G401 (cell line): ENCODE data around the gene KLK13. TPM values are rescaled to one million over a fixed set of nuclear protein-coding genes. Genes with fewer than 3 reads are reported as not detected.
A peak's percentile ranks its signal among the peaks of the same experiment; 100 is the strongest.

Source experiments
- DNase-seq: peaks from one replicate; pipeline ENCODE4 v3.0.0-alpha.2; 2015; ENCODE audit warnings: low spot score
- in situ Hi-C: cut with HindIII; loops from 2 replicates; pipeline ENCODE4 v1.10.0; 2016; ENCODE audit warnings: low sequenced_read_pairs, mixed read lengths
- total RNA-seq: library from RNA; depleted of rRNA; stranded (reverse); fragments of >200 nt; shearing (Covaris generic); gene quantifications from 2 replicates; pipeline ENCODE4 v1.2.3, GENCODE V29; 2014; rRNA removed

Gene KLK13
- not detected in 2 replicates for total RNA-seq

GRCh38 chr19:51064534-51065220 is at the start of gene KLK13:
TSS of gene KLK13 (minus strand) at chr19:51065092. CDS start at chr19:51065067, 25 bp downstream.
- DNase-seq, result no peak
- in situ Hi-C loops, result no loop called here

GRCh38 chr19:51114087-51114729 is 49.3 kb upstream of the KLK13 start:
- no peak for DNase-seq
- in situ Hi-C loops, result no loop called here

- in situ Hi-C loops, result no loop called here
- DNase-seq, result no peak
These were observed 46.7 kb upstream of the KLK13 start for GRCh38 chr19:51111606-51112005.

- DNase-seq, result no peak
- in situ Hi-C loops, result no loop called here
These were observed 45.7 kb upstream of the KLK13 start for GRCh38 chr19:51110666-51110971.

- in situ Hi-C loops, result no loop called here
- DNase-seq, result no peak
These were observed 43.9 kb upstream of the KLK13 start for GRCh38 chr19:51108805-51109146.

- in situ Hi-C loops, result no loop called here
- DNase-seq, result peak; percentile 99
These were observed 43.3 kb upstream of the KLK13 start, which contains the start of gene CTU1 for GRCh38 chr19:51108066-51108804. TSS of gene CTU1 (minus strand) at chr19:51108409. CDS start at chr19:51104569, 3,840 bp downstream.

GRCh38 chr19:51107406-51108065 is 42.6 kb upstream of the KLK13 start:
- in situ Hi-C loops, result no loop called here
- DNase-seq, result no peak

- no peak for DNase-seq
These were observed 39.0 kb upstream of the KLK13 start for GRCh38 chr19:51103926-51104341.

GRCh38 chr19:51102991-51103390 is 38.1 kb upstream of the KLK13 start:
- DNase-seq, result no peak
- in situ Hi-C loops, result no loop called here

More at GRCh38 chr19:51103926-51104341, 39.0 kb upstream of the KLK13 start:
- in situ Hi-C loops, result no loop called here

- in situ Hi-C loops, result no loop called here
- DNase-seq, result no peak
These were observed 36.4 kb upstream of the KLK13 start for GRCh38 chr19:51101171-51101865.

- in situ Hi-C loops, result no loop called here
- DNase-seq, result no peak
These were observed 35.7 kb upstream of the KLK13 start for GRCh38 chr19:51100601-51101000.

GRCh38 chr19:51099047-51099382 is 34.1 kb upstream of the KLK13 start:
- no peak for DNase-seq
- in situ Hi-C loops, result no loop called here

GRCh38 chr19:51098365-51099046 is 33.6 kb upstream of the KLK13 start:
- in situ Hi-C loops, result no loop called here
- no peak for DNase-seq

GRCh38 chr19:51097796-51098195 is 32.9 kb upstream of the KLK13 start:
- in situ Hi-C loops, result no loop called here
- DNase-seq, result no peak

- in situ Hi-C loops, result no loop called here
- peak; percentile 61 for DNase-seq
These were observed 32.4 kb upstream of the KLK13 start for GRCh38 chr19:51097166-51097738.

GRCh38 chr19:51096473-51097165 is 31.7 kb upstream of the KLK13 start:
- in situ Hi-C loops, result no loop called here
- DNase-seq, result no peak

GRCh38 chr19:51094696-51095279 is 29.9 kb upstream of the KLK13 start:
- in situ Hi-C loops, result no loop called here
- no peak for DNase-seq
